ENCODE results near the gene MSANTD1. TPM values are rescaled to one million over a fixed set of nuclear protein-coding genes. Genes with fewer than 3 reads are reported as not detected.

MSANTD1 gene
- total and polyA plus RNA-seq, 2 of the 8 experiments (the other 6 are each of a cell fraction or from before 2014, with no cell fraction given), result 0.23 to 0.45 TPM

DNA sequence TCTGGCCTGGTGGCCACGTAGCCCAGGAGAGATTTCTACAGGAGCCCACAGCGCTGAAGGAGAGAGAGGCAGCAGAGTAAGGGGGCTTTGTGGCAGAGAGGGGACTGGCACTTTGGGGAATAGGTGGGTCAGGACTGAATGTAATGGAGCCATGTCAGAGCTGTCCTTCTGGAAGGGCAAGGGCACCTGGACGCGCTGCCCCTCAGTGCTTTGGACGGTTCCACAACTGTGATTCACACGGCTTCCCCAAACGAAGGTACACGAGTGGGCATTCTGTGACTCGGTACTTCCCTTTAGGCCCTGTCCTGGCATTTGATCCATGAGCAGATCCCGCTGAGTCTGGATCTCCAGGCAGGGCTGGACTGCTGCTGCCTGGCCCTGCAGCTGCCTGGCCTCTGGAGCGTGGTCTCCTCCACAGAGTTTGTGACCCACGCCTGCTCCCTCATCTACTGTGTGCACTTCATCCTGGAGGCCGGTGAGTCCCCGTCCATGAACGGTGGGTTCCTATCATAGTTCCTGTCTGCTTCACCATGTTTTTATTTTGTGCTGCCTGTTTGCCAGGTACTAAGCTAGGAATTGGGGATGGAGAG, 35.2 kb upstream of the MSANTD1 start (continued):
- TF ChIP-seq TEAD4 (IDR thresholded peaks at IDR 0.05; ENCODE audit: low read depth, low read length) (no peak), CTBP2 (IDR thresholded peaks at IDR 0.05; ENCODE audit: borderline replicate concordance, insufficient read depth, insufficient read length, low read length) (no peak), BRCA1 (IDR thresholded peaks at IDR 0.05; ENCODE audit: low read depth, low read length) (no peak), ZNF274 (IDR thresholded peaks at IDR 0.05; ENCODE audit: borderline replicate concordance, extremely low read depth, low read length) (no peak), BACH1 (IDR thresholded peaks at IDR 0.05; ENCODE audit: low read length) (no peak)
- TF ChIP-seq, protein P1, sequence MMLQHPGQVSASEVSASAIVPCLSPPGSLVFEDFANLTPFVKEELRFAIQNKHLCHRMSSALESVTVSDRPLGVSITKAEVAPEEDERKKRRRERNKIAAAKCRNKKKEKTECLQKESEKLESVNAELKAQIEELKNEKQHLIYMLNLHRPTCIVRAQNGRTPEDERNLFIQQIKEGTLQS (IDR thresholded peaks at IDR 0.05; ENCODE audit: insufficient read depth, low read depth, low read length), result no peak

Data from H1 (cell line).